Suprapubic skin (tissue), 3 donors: ENCODE results near the gene UHRF2.

Experiments
- CTCF ChIP-seq, 2 donors: fragments of 200-600 bp in 1 of 2; fragments of 450-650 bp in 1 of 2; sonication (generic) in 1 of 2; IDR thresholded peaks; one replicate each; pipeline ENCODE4 v1.5.1; 2016 to 2019; ENCODE audit warnings: antibody characterized with exemption in 2 of 2, mild to moderate bottlenecking in 1 of 2, moderate library complexity in 1 of 2
- POLR2AphosphoS5 ChIP-seq, 3 donors: sonication (generic); formaldehyde crosslinking; IDR thresholded peaks; one replicate each; pipeline ENCODE4 v1.6.1; 2017; ENCODE audit warnings: antibody characterized with exemption in 3 of 3

GRCh38 chr9:6545017-6545691, 132.2 kb downstream of the UHRF2 start:
- TF ChIP-seq POLR2AphosphoS5 (IDR thresholded peaks at IDR 0.05) (no peak), CTCF (IDR thresholded peaks at IDR 0.05) (no peak)
